ENCODE measurements around the gene CDKAL1. TPM values are rescaled to one million over a fixed set of nuclear protein-coding genes. Genes with fewer than 3 reads are reported as not detected.
"Not testable (repeated sequence)": the region's sequence is repeated elsewhere in the genome, so short reads cannot be mapped to it uniquely, and the experiment has no call there.

Gene CDKAL1
- total RNA-seq, 1 donor from 2014 or later = 24.8 TPM

- Mint-ChIP-seq H3K36me3 (ENCODE audit: unreplicated experiment) (no peaks in the 10 kb centered on the region), H3K9me3 (ENCODE audit: unreplicated experiment) (no peaks in the 10 kb centered on the region), H3K4me1 (ENCODE audit: low read depth, unreplicated experiment) (peaks cover under 1% of the 10 kb centered on the region), H3K4me3 (ENCODE audit: unreplicated experiment) (no peak overlapping the region), H3K27me3 (ENCODE audit: unreplicated experiment) (no peaks in the 10 kb centered on the region), H3K27ac (ENCODE audit: unreplicated experiment) (no peak overlapping the region)
- no peak for DNase-seq
- TF ChIP-seq CTCF (IDR thresholded peaks at IDR 0.05; ENCODE audit: partially characterized antibody, unreplicated experiment) = no peak
Measured at GRCh38 chr6:20492099-20492498, 42.2 kb upstream of the CDKAL1 start.

DNA sequence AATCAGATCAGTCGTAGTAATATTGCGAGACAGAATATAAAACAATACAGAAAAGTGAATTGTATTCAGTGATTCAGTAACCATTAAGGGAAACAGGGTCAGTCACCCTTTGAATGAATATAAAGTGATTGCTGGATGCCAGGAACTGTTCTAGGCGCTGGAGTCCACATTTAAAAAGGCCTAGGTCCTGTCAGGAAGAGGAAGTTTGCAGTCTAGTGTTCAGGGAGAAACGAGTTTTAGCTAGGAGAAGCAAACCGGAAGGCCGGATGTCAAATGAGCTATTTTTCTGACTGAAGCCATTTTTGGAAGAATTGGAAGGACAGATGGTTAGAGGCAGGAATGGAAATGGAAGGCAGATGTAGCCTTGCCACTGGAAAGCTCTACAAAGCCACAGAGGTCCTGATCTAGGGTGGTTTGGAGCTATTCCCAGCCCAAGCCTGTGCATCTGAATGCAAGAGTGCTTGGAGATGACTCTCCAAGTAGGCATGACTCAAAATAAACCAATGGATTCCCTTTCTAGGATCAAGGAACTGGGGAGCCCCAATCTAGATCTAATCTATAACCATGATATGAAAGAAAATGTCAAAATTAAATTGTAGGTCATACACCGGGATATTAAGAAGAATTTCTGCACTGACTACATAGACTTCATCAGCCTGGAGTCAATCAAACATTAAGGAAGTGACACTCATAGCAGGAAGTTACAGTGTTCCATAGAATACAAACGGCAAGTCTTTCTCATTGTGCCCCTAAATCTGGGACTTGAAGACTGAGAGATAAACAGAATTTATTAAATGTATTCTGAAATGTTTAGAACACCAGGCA lies 36.8 kb upstream of the CDKAL1 start:
- TF ChIP-seq CTCF (IDR thresholded peaks at IDR 0.05; ENCODE audit: partially characterized antibody, unreplicated experiment) = no peak
- Mint-ChIP-seq H3K9me3 (ENCODE audit: unreplicated experiment) (no peaks in the 10 kb centered on the region), H3K4me3 (ENCODE audit: unreplicated experiment) (no peak overlapping the region), H3K27ac (ENCODE audit: unreplicated experiment) (no peak overlapping the region), H3K27me3 (ENCODE audit: unreplicated experiment) (no peaks in the 10 kb centered on the region), H3K36me3 (ENCODE audit: unreplicated experiment) (no peaks in the 10 kb centered on the region), H3K4me1 (ENCODE audit: low read depth, unreplicated experiment) (peaks cover 2% of the 10 kb centered on the region)
- no peak for DNase-seq

GRCh38 chr6:20498041-20498385 lies 36.2 kb upstream of the CDKAL1 start:
- Mint-ChIP-seq H3K27me3 (ENCODE audit: unreplicated experiment) (no peaks in the 10 kb centered on the region), H3K9me3 (ENCODE audit: unreplicated experiment) (no peaks in the 10 kb centered on the region), H3K4me1 (ENCODE audit: low read depth, unreplicated experiment) (peaks cover 2% of the 10 kb centered on the region), H3K36me3 (ENCODE audit: unreplicated experiment) (no peaks in the 10 kb centered on the region), H3K4me3 (ENCODE audit: unreplicated experiment) (no peak overlapping the region), H3K27ac (ENCODE audit: unreplicated experiment) (no peak overlapping the region)
- TF ChIP-seq CTCF (IDR thresholded peaks at IDR 0.05; ENCODE audit: partially characterized antibody, unreplicated experiment) = no peak
- no peak for DNase-seq

GRCh38 chr6:20509212-20509611 lies 25.0 kb upstream of the CDKAL1 start:
- Mint-ChIP-seq H3K9me3 (ENCODE audit: unreplicated experiment) (peaks cover 3% of the 10 kb centered on the region), H3K27me3 (ENCODE audit: unreplicated experiment) (no peaks in the 10 kb centered on the region), H3K36me3 (ENCODE audit: unreplicated experiment) (no peaks in the 10 kb centered on the region), H3K4me3 (ENCODE audit: unreplicated experiment) (no peak overlapping the region), H3K27ac (ENCODE audit: unreplicated experiment) (no peak overlapping the region), H3K4me1 (ENCODE audit: low read depth, unreplicated experiment) (peaks cover 3% of the 10 kb centered on the region)
- DNase-seq = no peak
- TF ChIP-seq CTCF (IDR thresholded peaks at IDR 0.05; ENCODE audit: partially characterized antibody, unreplicated experiment) = no peak

- H3K4me3 Mint-ChIP-seq (ENCODE audit: unreplicated experiment) = no peak overlapping the region
- H3K27ac Mint-ChIP-seq (ENCODE audit: unreplicated experiment) = no peak overlapping the region
- H3K9me3 Mint-ChIP-seq (ENCODE audit: unreplicated experiment) = peaks cover 2% of the 10 kb centered on the region
- no peaks in the 10 kb centered on the region for H3K36me3 Mint-ChIP-seq (ENCODE audit: unreplicated experiment)
- no peaks in the 10 kb centered on the region for H3K27me3 Mint-ChIP-seq (ENCODE audit: unreplicated experiment)
- peaks cover 3% of the 10 kb centered on the region for H3K4me1 Mint-ChIP-seq (ENCODE audit: low read depth, unreplicated experiment)
- TF ChIP-seq CTCF (IDR thresholded peaks at IDR 0.05; ENCODE audit: partially characterized antibody, unreplicated experiment) = no peak
- DNase-seq = no peak
Measured at GRCh38 chr6:20511852-20512251, 22.4 kb upstream of the CDKAL1 start.

DNA sequence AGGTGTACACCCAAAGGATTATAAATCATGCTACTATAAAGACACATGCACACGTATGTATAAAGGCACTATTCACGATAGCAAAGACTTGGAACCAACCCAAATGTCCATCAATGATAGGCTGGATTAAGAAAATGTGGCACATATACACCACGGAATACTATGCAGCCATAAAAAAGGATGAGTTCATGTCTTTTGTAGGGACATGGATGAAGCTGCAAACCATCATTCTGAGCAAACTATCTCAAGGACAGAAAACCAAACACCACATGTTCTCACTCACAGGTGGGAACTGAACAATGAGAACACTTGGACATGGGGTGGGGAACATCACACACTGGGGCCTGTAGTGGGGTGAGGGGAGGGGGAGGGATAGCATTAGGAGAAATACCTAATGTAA lies 9.0 kb upstream of the CDKAL1 start:
- DNase-seq; H3K4me3 Mint-ChIP-seq (ENCODE audit: unreplicated experiment); H3K36me3 Mint-ChIP-seq (ENCODE audit: unreplicated experiment); H3K4me1 Mint-ChIP-seq (ENCODE audit: low read depth, unreplicated experiment); H3K27ac Mint-ChIP-seq (ENCODE audit: unreplicated experiment); H3K27me3 Mint-ChIP-seq (ENCODE audit: unreplicated experiment); H3K9me3 Mint-ChIP-seq (ENCODE audit: unreplicated experiment): not testable (repeated sequence)

Data from glutamatergic neuron (in vitro differentiated cells).